Endothelial cell of umbilical vein (primary cell): Measurements from ENCODE around the gene KRTAP10-5. TPM values are rescaled to one million over a fixed set of nuclear protein-coding genes. Genes with fewer than 3 reads are reported as not detected.

ENCODE experiments used
- BruUV-seq: library from RNA; stranded (reverse); fragments of 400-500 nt; replicated peaks from 2 replicates; lab custom pipeline; 2021; lab: Mats Ljungman, UMichigan
- CTCF ChIA-PET: fragments of 300-600, 350-600 bp; sonication (Branson Sonifier 250); formaldehyde crosslinking; loops from one replicate; lab custom pipeline; 2021; ENCODE audit warnings: antibody characterized with exemption, inconsistent platforms; lab: Charles Lee
- POLR2A ChIA-PET: fragments of 300-600, 350-600 bp; sonication (Branson Sonifier 250); formaldehyde crosslinking; loops from one replicate; lab custom pipeline; 2021; ENCODE audit warnings: antibody characterized with exemption, inconsistent platforms; lab: Charles Lee
- DNase-seq: peaks from one replicate; pipeline ENCODE4 v3.0.0-alpha.2; 2011; ENCODE audit warnings: low read depth, low spot score
- FAIRE-seq: peaks from 2 replicates; lab custom pipeline; 2011; peaks lifted over from hg19 to GRCh38; lab: Jason Lieb, UNC
- H2AFZ ChIP-seq: 2 replicates; pipeline ENCODE4 v1.6.0; 2012; ENCODE audit warnings: low read depth, low read length, control low read depth, inconsistent platforms
- H3K27ac ChIP-seq: 2 replicates; pipeline ENCODE4 v1.5.1; 2011; ENCODE audit warnings: low read depth, mild to moderate bottlenecking, control low read depth, low read length, moderate library complexity; ENCODE audit not compliant: insufficient read depth
- H3K27me3 ChIP-seq, 2 experiments: 2 replicates each; pipeline versions ENCODE4 v1.6.0 to v1.6.1; 2011; ENCODE audit warnings: low read length in 2 of 2, mixed read lengths in 1 of 2; ENCODE audit not compliant: control insufficient read depth in 2 of 2, insufficient read depth in 2 of 2
- H3K36me3 ChIP-seq, 2 experiments: 2 replicates in 1 of 2; 3 replicates in 1 of 2; pipeline ENCODE4 v1.5.1; 2011; ENCODE audit warnings: low read length in 2 of 2, mild to moderate bottlenecking in 1 of 2, moderate library complexity in 1 of 2; ENCODE audit not compliant: control insufficient read depth in 2 of 2, insufficient read depth in 2 of 2; ENCODE audit errors: extremely low read depth in 1 of 2
- H3K4me1 ChIP-seq: 3 replicates; pipeline ENCODE4 v1.5.1; 2011; ENCODE audit warnings: mild to moderate bottlenecking, low read length; ENCODE audit not compliant: control insufficient read depth, insufficient read depth; ENCODE audit errors: extremely low read depth
- H3K4me2 ChIP-seq: 2 replicates; pipeline ENCODE4 v1.6.1; 2011; ENCODE audit warnings: low read length, control low read depth, mixed read lengths; ENCODE audit not compliant: insufficient read depth
- H3K4me3 ChIP-seq, 3 experiments: fragments of 200-600 bp in 1 of 3; sonication (generic), shearing (Covaris generic) in 1 of 3; replicated peaks in 1 of 3; 2 replicates each; pipeline ENCODE4 v1.5.1; 2011 to 2016; ENCODE audit warnings: control low read depth in 3 of 3, low read length in 3 of 3, mild to moderate bottlenecking in 2 of 3, inconsistent platforms in 1 of 3, low read depth in 1 of 3, moderate library complexity in 1 of 3; ENCODE audit not compliant: insufficient read depth in 1 of 3
- H3K79me2 ChIP-seq: 2 replicates; pipeline ENCODE4 v1.6.0; 2012; ENCODE audit warnings: low read length, inconsistent platforms; ENCODE audit not compliant: control insufficient read depth, insufficient read depth
- H3K9ac ChIP-seq: replicated peaks from 2 replicates; pipeline ENCODE3; 2011; ENCODE audit warnings: low read length, control low read depth; ENCODE audit not compliant: insufficient read depth; ENCODE audit errors: extremely low read depth
- H3K9me1 ChIP-seq: replicated peaks from 3 replicates; pipeline ENCODE4 v1.6.0; 2011; ENCODE audit warnings: mild to moderate bottlenecking, low read length; ENCODE audit not compliant: control insufficient read depth, insufficient read depth; ENCODE audit errors: extremely low read depth
- H3K9me3 ChIP-seq: replicated peaks from 2 replicates; pipeline ENCODE4 v1.5.1; 2012; ENCODE audit warnings: low read length, inconsistent platforms; ENCODE audit not compliant: control insufficient read depth, insufficient read depth
- H4K20me1 ChIP-seq: replicated peaks from 2 replicates; pipeline ENCODE3; 2011; ENCODE audit warnings: mild to moderate bottlenecking, low read length; ENCODE audit not compliant: control insufficient read depth, insufficient read depth; ENCODE audit errors: extremely low read depth
- CTCF ChIP-seq, 2 donors: IDR thresholded peaks; 1 replicate in 1 of 2; 2 replicates in 1 of 2; pipeline ENCODE4 v1.5.1; 2011; ENCODE audit warnings: low read length in 2 of 2, mild to moderate bottlenecking in 2 of 2, moderate library complexity in 2 of 2, control low read depth in 1 of 2, inconsistent platforms in 1 of 2, low read depth in 1 of 2; ENCODE audit not compliant: insufficient read depth in 1 of 2; ENCODE audit errors: extremely low read depth in 1 of 2
- EZH2 ChIP-seq: IDR thresholded peaks from 2 replicates; pipeline ENCODE4 v1.6.1; 2012; ENCODE audit warnings: borderline replicate concordance, low read depth, mild to moderate bottlenecking, moderate library complexity, low read length, inconsistent platforms; ENCODE audit not compliant: severe bottlenecking
- FOS ChIP-seq: IDR thresholded peaks from 2 replicates; pipeline ENCODE4 v1.6.1; 2011; ENCODE audit warnings: mild to moderate bottlenecking, low read length, moderate library complexity, borderline replicate concordance; ENCODE audit not compliant: insufficient read depth
- GATA2 ChIP-seq: IDR thresholded peaks from 2 replicates; pipeline ENCODE4 v1.7.0; 2011; ENCODE audit warnings: low read depth, mild to moderate bottlenecking, moderate library complexity, mixed read lengths, low read length; ENCODE audit not compliant: insufficient read length, insufficient read depth
- JUN ChIP-seq: IDR thresholded peaks from 2 replicates; pipeline ENCODE4 v1.6.1; 2011; ENCODE audit warnings: borderline replicate concordance, low read depth; ENCODE audit not compliant: insufficient read length, insufficient read depth
- MAX ChIP-seq: IDR thresholded peaks from 2 replicates; pipeline ENCODE4 v1.6.1; 2011; ENCODE audit not compliant: insufficient read depth, insufficient read length
- MYC ChIP-seq: IDR thresholded peaks from one replicate; pipeline ENCODE4 v1.6.1; 2011; ENCODE audit warnings: mild to moderate bottlenecking, low read depth, low read length
- POLR2A ChIP-seq: IDR thresholded peaks from 2 replicates; pipeline ENCODE4 v1.6.1; 2012; ENCODE audit warnings: low read depth, mild to moderate bottlenecking, control low read depth, low read length
- POLR2AphosphoS5 ChIP-seq: IDR thresholded peaks from 2 replicates; pipeline ENCODE4 v1.6.1; 2012; ENCODE audit warnings: low read depth, mild to moderate bottlenecking, control low read depth, low read length, moderate library complexity; ENCODE audit not compliant: insufficient read depth
- dilution Hi-C: fragments of 300-500 bp; cut with MboI; formaldehyde crosslinking; loops from one replicate; pipeline ENCODE4 v1.15.0; 2019; ENCODE audit warnings: low sequenced_read_pairs; ENCODE audit not compliant: extremely low pct_ligation_motif_present
- intact Hi-C: fragments of 100-400 bp; cut with micrococcal nuclease; formaldehyde crosslinking; loops from one replicate; pipeline ENCODE4 v1.10.0; 2022
- polyA plus RNA-seq, 4 experiments: library from polyadenylated mRNA; depleted of rRNA in 3 of 4; stranded (reverse) in 3 of 4; unstranded in 1 of 4; fragments of >200 nt; gene quantifications; 2 replicates each; pipeline versions ENCODE4 v1.2.1 to v1.2.3, GENCODE V29; 2011 to 2012; ENCODE audit warnings: missing spikeins in 1 of 4
- total RNA-seq: library from RNA; stranded (reverse); gene quantifications from 2 replicates; pipeline ENCODE4 v1.2.3, GENCODE V29; 2021

KRTAP10-5 gene
- total and polyA plus RNA-seq, 2 donors (not counting 3 experiments of a cell fraction or from before 2014, with no cell fraction given) = not detected

DNA sequence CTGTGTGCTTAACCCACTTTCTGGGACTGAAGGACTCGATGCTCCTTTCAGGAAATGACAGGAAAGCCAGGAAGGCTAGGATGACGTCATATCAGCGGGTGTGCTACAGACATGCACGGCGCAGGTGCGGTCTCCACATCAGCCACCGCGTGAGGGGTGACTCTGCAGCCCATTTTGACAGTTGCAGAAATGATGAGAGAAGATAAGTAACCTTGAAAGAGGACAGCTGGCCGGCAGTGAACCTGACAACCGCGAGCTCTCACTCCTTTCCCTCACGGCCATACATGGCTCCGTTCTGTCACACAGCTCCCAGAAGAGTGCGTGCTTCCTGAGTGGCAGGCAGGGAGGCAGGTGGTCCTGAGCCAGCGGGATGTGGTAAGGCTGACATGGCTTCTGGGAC, 1.7 kb upstream of the KRTAP10-5 start:
- TF ChIP-seq GATA2 (no peak), MYC (no peak), POLR2AphosphoS5 (no peak), FOS (no peak), POLR2A (no peak), MAX (no peak), JUN (no peak), CTCF (IDR thresholded peaks at IDR 0.05; ENCODE audit: extremely low read depth in 1 of 2, insufficient read depth in 1 of 2, low read depth in 1 of 2, low read length in 2 of 2) (no peak), EZH2 (no peak)
- H3K27me3 ChIP-seq = peaks cover 3 to 8% of the 10 kb centered on the region in 2 experiments
- FAIRE-seq (no peak), DNase-seq (no peak)
- H3K4me3 ChIP-seq = no peak overlapping the region
- no peaks in the 10 kb centered on the region for H3K4me1 ChIP-seq
- H3K9ac ChIP-seq = no peak overlapping the region
- H3K36me3 ChIP-seq = no peaks in the 10 kb centered on the region
- H3K79me2 ChIP-seq = no peaks in the 10 kb centered on the region
- H3K4me2 ChIP-seq = no peak overlapping the region
- H3K27ac ChIP-seq = no peak overlapping the region
- no peaks in the 10 kb centered on the region for H3K9me1 ChIP-seq
- intact Hi-C loops (no loop called here), dilution Hi-C loops (no loop called here)
- H3K9me3 ChIP-seq = no peaks in the 10 kb centered on the region
- CTCF ChIA-PET = no interaction called here
- POLR2A ChIA-PET = no interaction called here
- BruUV-seq = no TSS peak
- H4K20me1 ChIP-seq = no peaks in the 10 kb centered on the region
- H2AFZ ChIP-seq = no peak overlapping the region
